Lower leg skin (tissue), 3 donors: ENCODE data around the gene HS6ST2.
"Not testable (repeated sequence)": the region's sequence is repeated elsewhere in the genome, so short reads cannot be mapped to it uniquely, and the experiment has no call there.

Experiments
- POLR2A ChIP-seq, 2 donors: fragments of 450-650 bp; IDR thresholded peaks; one replicate each; pipeline ENCODE4 v1.6.1; 2016 to 2017; ENCODE audit warnings: antibody characterized with exemption in 2 of 2, mild to moderate bottlenecking in 1 of 2, moderate library complexity in 1 of 2
- TF ChIP-seq, protein P1 (sequence below), 3 donors: fragments of 450-650 bp; IDR thresholded peaks; one replicate each; pipeline ENCODE4 v1.5.1; 2016; ENCODE audit warnings: antibody characterized with exemption in 3 of 3, mild to moderate bottlenecking in 3 of 3, moderate library complexity in 2 of 3

DNA sequence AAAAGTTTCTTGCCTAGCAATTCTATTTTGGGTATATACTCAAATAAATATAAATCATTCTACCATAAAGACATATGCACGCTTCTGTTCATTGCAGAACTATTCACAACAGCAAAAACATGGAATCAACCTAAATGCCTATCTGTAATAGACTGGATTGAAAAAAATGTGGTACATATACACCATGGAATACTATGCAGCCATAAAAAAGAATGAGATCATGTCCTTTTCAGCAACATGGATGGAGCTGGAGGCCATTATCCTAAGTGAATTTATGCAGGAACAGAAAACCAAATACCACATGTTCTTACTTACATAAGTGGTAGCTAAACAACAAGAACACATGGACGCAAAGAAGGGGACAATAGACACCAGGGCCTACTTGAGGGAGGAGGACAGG, 21.6 kb upstream of the HS6ST2 start:
- TF ChIP-seq, protein P1, sequence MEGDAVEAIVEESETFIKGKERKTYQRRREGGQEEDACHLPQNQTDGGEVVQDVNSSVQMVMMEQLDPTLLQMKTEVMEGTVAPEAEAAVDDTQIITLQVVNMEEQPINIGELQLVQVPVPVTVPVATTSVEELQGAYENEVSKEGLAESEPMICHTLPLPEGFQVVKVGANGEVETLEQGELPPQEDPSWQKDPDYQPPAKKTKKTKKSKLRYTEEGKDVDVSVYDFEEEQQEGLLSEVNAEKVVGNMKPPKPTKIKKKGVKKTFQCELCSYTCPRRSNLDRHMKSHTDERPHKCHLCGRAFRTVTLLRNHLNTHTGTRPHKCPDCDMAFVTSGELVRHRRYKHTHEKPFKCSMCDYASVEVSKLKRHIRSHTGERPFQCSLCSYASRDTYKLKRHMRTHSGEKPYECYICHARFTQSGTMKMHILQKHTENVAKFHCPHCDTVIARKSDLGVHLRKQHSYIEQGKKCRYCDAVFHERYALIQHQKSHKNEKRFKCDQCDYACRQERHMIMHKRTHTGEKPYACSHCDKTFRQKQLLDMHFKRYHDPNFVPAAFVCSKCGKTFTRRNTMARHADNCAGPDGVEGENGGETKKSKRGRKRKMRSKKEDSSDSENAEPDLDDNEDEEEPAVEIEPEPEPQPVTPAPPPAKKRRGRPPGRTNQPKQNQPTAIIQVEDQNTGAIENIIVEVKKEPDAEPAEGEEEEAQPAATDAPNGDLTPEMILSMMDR (IDR thresholded peaks at IDR 0.05): not testable (repeated sequence)
- TF ChIP-seq POLR2A (IDR thresholded peaks at IDR 0.05): not testable (repeated sequence)
